ENCODE data around the gene ONECUT2.

The ONECUT2 gene

GRCh38 chr18:57427429-57428201 is 7.6 kb upstream of the ONECUT2 start:
- no peak for TF ChIP-seq POLR2A (IDR thresholded peaks at IDR 0.05; ENCODE audit: low read length)
- no peak for TF ChIP-seq GATA1 (IDR thresholded peaks at IDR 0.05; ENCODE audit: low read depth, low read length)
- DNase-seq, result peak; percentile 36 to 51

GRCh38 chr18:57428221-57429150 is 6.7 kb upstream of the ONECUT2 start:
- TF ChIP-seq GATA1 (IDR thresholded peaks at IDR 0.05; ENCODE audit: low read depth, low read length), result no peak
- TF ChIP-seq POLR2A (IDR thresholded peaks at IDR 0.05; ENCODE audit: low read length), result no peak
- peak in 1 of 2 experiments; percentile 36 for DNase-seq

GRCh38 chr18:57429167-57430078 is 5.8 kb upstream of the ONECUT2 start:
- TF ChIP-seq GATA1 (IDR thresholded peaks at IDR 0.05; ENCODE audit: low read depth, low read length) (no peak), POLR2A (IDR thresholded peaks at IDR 0.05; ENCODE audit: low read length) (no peak)
- DNase-seq, result peak in 1 of 2 experiments; percentile 49

GRCh38 chr18:57430079-57431001 is 4.8 kb upstream of the ONECUT2 start:
- DNase-seq, result peak in 1 of 2 experiments; percentile 33
- no peak for TF ChIP-seq GATA1 (IDR thresholded peaks at IDR 0.05; ENCODE audit: low read depth, low read length)
- no peak for TF ChIP-seq POLR2A (IDR thresholded peaks at IDR 0.05; ENCODE audit: low read length)

DNA sequence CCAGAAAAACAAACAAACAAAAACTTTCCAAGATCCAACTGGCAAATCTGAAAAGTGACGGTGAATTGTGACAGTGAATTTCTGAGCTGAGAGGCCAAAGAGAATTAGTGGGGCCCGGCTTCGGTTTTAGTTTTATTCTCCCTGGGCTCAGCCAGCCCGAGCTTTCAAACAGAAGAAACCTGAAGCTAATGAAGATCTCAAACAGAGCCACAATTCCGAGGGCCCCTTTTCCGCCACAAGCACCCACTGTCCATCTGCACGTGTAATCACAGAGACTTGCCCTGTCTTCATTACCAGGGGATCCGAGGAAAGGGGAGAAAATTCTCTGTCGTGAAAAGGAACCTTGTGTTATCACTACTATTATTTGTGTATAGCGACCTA is 4.2 kb upstream of the ONECUT2 start:
- DNase-seq, result peak in 1 of 2 experiments; percentile 38
- TF ChIP-seq GATA1 (IDR thresholded peaks at IDR 0.05; ENCODE audit: low read depth, low read length), result no peak
- TF ChIP-seq POLR2A (IDR thresholded peaks at IDR 0.05; ENCODE audit: low read length), result no peak

- no peak for TF ChIP-seq POLR2A (IDR thresholded peaks at IDR 0.05; ENCODE audit: low read length)
- peak; percentile 38 to 65 for DNase-seq
Measured at GRCh38 chr18:57431467-57432080, 3.6 kb upstream of the ONECUT2 start.

DNA sequence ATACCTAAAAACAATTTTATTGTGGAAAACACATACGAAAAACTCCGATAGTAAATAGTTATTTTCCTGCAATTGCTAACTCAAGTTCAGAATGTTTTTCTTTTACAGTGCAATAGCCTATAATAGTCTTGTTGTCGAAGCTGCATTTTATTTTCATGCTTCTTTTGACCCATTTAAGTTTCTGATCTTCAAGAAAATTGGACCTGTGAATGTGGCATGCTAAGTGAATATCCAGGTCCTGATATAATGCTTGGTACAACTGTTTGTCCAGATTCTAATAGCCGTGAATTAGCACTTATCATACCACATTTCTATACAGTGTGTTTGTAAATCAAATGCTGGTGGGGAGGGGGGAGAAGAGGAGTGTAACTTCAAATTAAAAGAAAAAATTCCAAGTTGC is 3.0 kb upstream of the ONECUT2 start:
- no peak for DNase-seq
- TF ChIP-seq GATA1 (IDR thresholded peaks at IDR 0.05; ENCODE audit: low read depth, low read length), result no peak
- TF ChIP-seq POLR2A (IDR thresholded peaks at IDR 0.05; ENCODE audit: low read length), result no peak

- TF ChIP-seq POLR2A (IDR thresholded peaks at IDR 0.05; ENCODE audit: low read length) (no peak), GATA1 (IDR thresholded peaks at IDR 0.05; ENCODE audit: low read depth, low read length) (no peak)
- DNase-seq, result no peak
Measured at GRCh38 chr18:57432751-57433400, 2.3 kb upstream of the ONECUT2 start.

GRCh38 chr18:57433482-57433881 is 1.7 kb upstream of the ONECUT2 start:
- TF ChIP-seq GATA1 (IDR thresholded peaks at IDR 0.05; ENCODE audit: low read depth, low read length) (no peak), POLR2A (IDR thresholded peaks at IDR 0.05; ENCODE audit: low read length) (no peak)
- no peak for DNase-seq

- TF ChIP-seq GATA1 (IDR thresholded peaks at IDR 0.05; ENCODE audit: low read depth, low read length) (no peak), POLR2A (IDR thresholded peaks at IDR 0.05; ENCODE audit: low read length) (no peak)
- peak in 1 of 2 experiments; percentile 25 for DNase-seq
Measured at GRCh38 chr18:57433934-57434535, 1.1 kb upstream of the ONECUT2 start.

GRCh38 chr18:57435846-57436190 is 644 bp downstream of the ONECUT2 start:
- DNase-seq, result no peak
- TF ChIP-seq GATA1 (IDR thresholded peaks at IDR 0.05; ENCODE audit: low read depth, low read length) (no peak), POLR2A (IDR thresholded peaks at IDR 0.05; ENCODE audit: low read length) (no peak)

All from erythroblast (primary cell).